Endothelial cell of umbilical vein (primary cell): ENCODE data around the gene GDI1. TPM values are rescaled to one million over a fixed set of nuclear protein-coding genes. Genes with fewer than 3 reads are reported as not detected.

Experiments used
- BruUV-seq: library from RNA; stranded (reverse); fragments of 400-500 nt; replicated peaks from 2 replicates; lab custom pipeline; 2021; lab: Mats Ljungman, UMichigan
- CTCF ChIA-PET: fragments of 300-600, 350-600 bp; sonication (Branson Sonifier 250); formaldehyde crosslinking; loops from one replicate; lab custom pipeline; 2021; ENCODE audit warnings: antibody characterized with exemption, inconsistent platforms; lab: Charles Lee
- POLR2A ChIA-PET: fragments of 300-600, 350-600 bp; sonication (Branson Sonifier 250); formaldehyde crosslinking; loops from one replicate; lab custom pipeline; 2021; ENCODE audit warnings: antibody characterized with exemption, inconsistent platforms; lab: Charles Lee
- DNase-seq: peaks from one replicate; pipeline ENCODE4 v3.0.0-alpha.2; 2011; ENCODE audit warnings: low read depth, low spot score
- FAIRE-seq: peaks from 2 replicates; lab custom pipeline; 2011; peaks lifted over from hg19 to GRCh38; lab: Jason Lieb, UNC
- H2AFZ ChIP-seq: 2 replicates; pipeline ENCODE4 v1.6.0; 2012; ENCODE audit warnings: low read depth, low read length, control low read depth, inconsistent platforms
- H3K27ac ChIP-seq: 2 replicates; pipeline ENCODE4 v1.5.1; 2011; ENCODE audit warnings: low read depth, mild to moderate bottlenecking, control low read depth, low read length, moderate library complexity; ENCODE audit not compliant: insufficient read depth
- H3K27me3 ChIP-seq, 2 experiments: 2 replicates each; pipeline versions ENCODE4 v1.6.0 to v1.6.1; 2011; ENCODE audit warnings: low read length in 2 of 2, mixed read lengths in 1 of 2; ENCODE audit not compliant: control insufficient read depth in 2 of 2, insufficient read depth in 2 of 2
- H3K36me3 ChIP-seq, 2 experiments: 2 replicates in 1 of 2; 3 replicates in 1 of 2; pipeline ENCODE4 v1.5.1; 2011; ENCODE audit warnings: low read length in 2 of 2, mild to moderate bottlenecking in 1 of 2, moderate library complexity in 1 of 2; ENCODE audit not compliant: control insufficient read depth in 2 of 2, insufficient read depth in 2 of 2; ENCODE audit errors: extremely low read depth in 1 of 2
- H3K4me1 ChIP-seq: 3 replicates; pipeline ENCODE4 v1.5.1; 2011; ENCODE audit warnings: mild to moderate bottlenecking, low read length; ENCODE audit not compliant: control insufficient read depth, insufficient read depth; ENCODE audit errors: extremely low read depth
- H3K4me2 ChIP-seq: 2 replicates; pipeline ENCODE4 v1.6.1; 2011; ENCODE audit warnings: low read length, control low read depth, mixed read lengths; ENCODE audit not compliant: insufficient read depth
- H3K4me3 ChIP-seq, 3 experiments: fragments of 200-600 bp in 1 of 3; sonication (generic), shearing (Covaris generic) in 1 of 3; replicated peaks in 1 of 3; 2 replicates each; pipeline ENCODE4 v1.5.1; 2011 to 2016; ENCODE audit warnings: control low read depth in 3 of 3, low read length in 3 of 3, mild to moderate bottlenecking in 2 of 3, inconsistent platforms in 1 of 3, low read depth in 1 of 3, moderate library complexity in 1 of 3; ENCODE audit not compliant: insufficient read depth in 1 of 3
- H3K79me2 ChIP-seq: 2 replicates; pipeline ENCODE4 v1.6.0; 2012; ENCODE audit warnings: low read length, inconsistent platforms; ENCODE audit not compliant: control insufficient read depth, insufficient read depth
- H3K9ac ChIP-seq: replicated peaks from 2 replicates; pipeline ENCODE3; 2011; ENCODE audit warnings: low read length, control low read depth; ENCODE audit not compliant: insufficient read depth; ENCODE audit errors: extremely low read depth
- H3K9me1 ChIP-seq: replicated peaks from 3 replicates; pipeline ENCODE4 v1.6.0; 2011; ENCODE audit warnings: mild to moderate bottlenecking, low read length; ENCODE audit not compliant: control insufficient read depth, insufficient read depth; ENCODE audit errors: extremely low read depth
- H3K9me3 ChIP-seq: replicated peaks from 2 replicates; pipeline ENCODE4 v1.5.1; 2012; ENCODE audit warnings: low read length, inconsistent platforms; ENCODE audit not compliant: control insufficient read depth, insufficient read depth
- H4K20me1 ChIP-seq: replicated peaks from 2 replicates; pipeline ENCODE3; 2011; ENCODE audit warnings: mild to moderate bottlenecking, low read length; ENCODE audit not compliant: control insufficient read depth, insufficient read depth; ENCODE audit errors: extremely low read depth
- CTCF ChIP-seq, 2 donors: IDR thresholded peaks; 1 replicate in 1 of 2; 2 replicates in 1 of 2; pipeline ENCODE4 v1.5.1; 2011; ENCODE audit warnings: low read length in 2 of 2, mild to moderate bottlenecking in 2 of 2, moderate library complexity in 2 of 2, control low read depth in 1 of 2, inconsistent platforms in 1 of 2, low read depth in 1 of 2; ENCODE audit not compliant: insufficient read depth in 1 of 2; ENCODE audit errors: extremely low read depth in 1 of 2
- EZH2 ChIP-seq: IDR thresholded peaks from 2 replicates; pipeline ENCODE4 v1.6.1; 2012; ENCODE audit warnings: borderline replicate concordance, low read depth, mild to moderate bottlenecking, moderate library complexity, low read length, inconsistent platforms; ENCODE audit not compliant: severe bottlenecking
- FOS ChIP-seq: IDR thresholded peaks from 2 replicates; pipeline ENCODE4 v1.6.1; 2011; ENCODE audit warnings: mild to moderate bottlenecking, low read length, moderate library complexity, borderline replicate concordance; ENCODE audit not compliant: insufficient read depth
- GATA2 ChIP-seq: IDR thresholded peaks from 2 replicates; pipeline ENCODE4 v1.7.0; 2011; ENCODE audit warnings: low read depth, mild to moderate bottlenecking, moderate library complexity, mixed read lengths, low read length; ENCODE audit not compliant: insufficient read length, insufficient read depth
- JUN ChIP-seq: IDR thresholded peaks from 2 replicates; pipeline ENCODE4 v1.6.1; 2011; ENCODE audit warnings: borderline replicate concordance, low read depth; ENCODE audit not compliant: insufficient read length, insufficient read depth
- MAX ChIP-seq: IDR thresholded peaks from 2 replicates; pipeline ENCODE4 v1.6.1; 2011; ENCODE audit not compliant: insufficient read depth, insufficient read length
- MYC ChIP-seq: IDR thresholded peaks from one replicate; pipeline ENCODE4 v1.6.1; 2011; ENCODE audit warnings: mild to moderate bottlenecking, low read depth, low read length
- POLR2A ChIP-seq: IDR thresholded peaks from 2 replicates; pipeline ENCODE4 v1.6.1; 2012; ENCODE audit warnings: low read depth, mild to moderate bottlenecking, control low read depth, low read length
- POLR2AphosphoS5 ChIP-seq: IDR thresholded peaks from 2 replicates; pipeline ENCODE4 v1.6.1; 2012; ENCODE audit warnings: low read depth, mild to moderate bottlenecking, control low read depth, low read length, moderate library complexity; ENCODE audit not compliant: insufficient read depth
- dilution Hi-C: fragments of 300-500 bp; cut with MboI; formaldehyde crosslinking; loops from one replicate; pipeline ENCODE4 v1.15.0; 2019; ENCODE audit warnings: low sequenced_read_pairs; ENCODE audit not compliant: extremely low pct_ligation_motif_present
- intact Hi-C: fragments of 100-400 bp; cut with micrococcal nuclease; formaldehyde crosslinking; loops from one replicate; pipeline ENCODE4 v1.10.0; 2022
- polyA plus RNA-seq, 4 experiments: library from polyadenylated mRNA; depleted of rRNA in 3 of 4; stranded (reverse) in 3 of 4; unstranded in 1 of 4; fragments of >200 nt; gene quantifications; 2 replicates each; pipeline versions ENCODE4 v1.2.1 to v1.2.3, GENCODE V29; 2011 to 2012; ENCODE audit warnings: missing spikeins in 1 of 4
- total RNA-seq: library from RNA; stranded (reverse); gene quantifications from 2 replicates; pipeline ENCODE4 v1.2.3, GENCODE V29; 2021

Gene GDI1
- total and polyA plus RNA-seq, 2 donors (not counting 3 experiments of a cell fraction or from before 2014, with no cell fraction given): 128 to 247 TPM

GRCh38 chrX:154470434-154470833 is 33.5 kb downstream of the GDI1 start:
- FAIRE-seq: no peak
- H3K36me3 ChIP-seq: peaks cover 0 to 41% of the 10 kb centered on the region in 2 experiments
- no peak for TF ChIP-seq POLR2A
- TF ChIP-seq EZH2: no peak
- TF ChIP-seq GATA2: no peak
- TF ChIP-seq JUN: no peak
- TF ChIP-seq MYC: no peak
- no peak for TF ChIP-seq FOS
- TF ChIP-seq CTCF (IDR thresholded peaks at IDR 0.05; ENCODE audit: extremely low read depth in 1 of 2, insufficient read depth in 1 of 2, low read depth in 1 of 2, low read length in 2 of 2): no peak
- no peak for TF ChIP-seq POLR2AphosphoS5
- no peak for TF ChIP-seq MAX
- H3K27ac ChIP-seq: no peak overlapping the region
- H3K9me3 ChIP-seq: no peaks in the 10 kb centered on the region
- no peak overlapping the region for H3K4me2 ChIP-seq
- intact Hi-C loops: no loop called here
- CTCF ChIA-PET: no interaction called here
- no peaks in the 10 kb centered on the region for H3K79me2 ChIP-seq
- POLR2A ChIA-PET: no interaction called here
- no peaks in the 10 kb centered on the region for H3K9me1 ChIP-seq
- no peaks in the 10 kb centered on the region for H3K4me1 ChIP-seq
- no peaks in the 10 kb centered on the region for H3K27me3 ChIP-seq
- no peak for DNase-seq
- no TSS peak for BruUV-seq
- no peak overlapping the region for H3K9ac ChIP-seq
- H2AFZ ChIP-seq: no peak overlapping the region
- dilution Hi-C loops: no loop called here
- H3K4me3 ChIP-seq: no peak overlapping the region
- no peaks in the 10 kb centered on the region for H4K20me1 ChIP-seq
